Urinary bladder (tissue), 4 donors: ENCODE data around the gene MAD2L1BP. TPM values are rescaled to one million over a fixed set of nuclear protein-coding genes. Genes with fewer than 3 reads are reported as not detected.

ENCODE experiments used
- DNase-seq: peaks from one replicate; pipeline ENCODE4 v3.0.0-alpha.2; 2015; ENCODE audit errors: extremely low spot score
- H3K27ac ChIP-seq: one replicate; pipeline ENCODE4 v1.5.1; 2013; ENCODE audit warnings: low read depth, mild to moderate bottlenecking, moderate library complexity
- H3K36me3 ChIP-seq: one replicate; pipeline ENCODE4 v1.6.1; 2013; ENCODE audit warnings: mild to moderate bottlenecking, moderate library complexity; ENCODE audit not compliant: insufficient read depth
- H3K4me1 ChIP-seq: one replicate; pipeline ENCODE4 v1.6.1; 2013; ENCODE audit warnings: mild to moderate bottlenecking, moderate library complexity; ENCODE audit not compliant: insufficient read depth
- H3K4me3 ChIP-seq: one replicate; pipeline ENCODE4 v1.5.1; 2013; ENCODE audit warnings: low read depth, low read length
- WGBS: extraction: QIAGEN DNeasy Blood & Tissue Kit; methylation state at CpG from one replicate; pipeline ENCODE4 v1.1.7; 2013; 5-methylcytosine and 5-hydroxymethylcytosine counted together
- polyA plus RNA-seq: library from polyadenylated mRNA; stranded (reverse); fragments of 200-250 nt; gene quantifications from one replicate; pipeline ENCODE4 v1.2.3, GENCODE V29; 2013
- total RNA-seq: library from RNA; depleted of rRNA; stranded (reverse); fragments of >200 nt; gene quantifications from one replicate; pipeline ENCODE4 v1.2.3, GENCODE V29; 2014
- donor health status: healthy with polysubstance abuse.
- donor health status: healthy.

MAD2L1BP gene
- total and polyA plus RNA-seq, 2 donors: 16.8 to 25.3 TPM

DNA sequence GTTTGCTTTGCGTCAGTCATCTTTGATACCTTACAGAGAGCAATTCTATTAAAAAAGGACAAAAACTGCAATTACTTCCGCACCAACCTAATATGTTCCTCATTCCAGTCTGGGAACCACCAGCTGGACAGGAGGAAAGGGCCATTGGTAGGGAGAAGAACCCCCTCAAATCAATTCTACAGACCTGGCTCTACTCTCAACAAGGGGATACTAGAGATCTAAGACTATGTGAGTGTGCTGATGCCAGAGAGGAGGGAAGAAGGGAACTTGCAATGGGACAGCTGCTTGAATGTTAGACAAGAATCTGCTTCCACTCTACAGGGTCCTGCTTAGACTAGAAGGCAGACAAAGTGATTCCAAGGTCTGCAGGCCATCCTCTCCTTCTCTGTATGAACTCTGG lies 38.7 kb downstream of the MAD2L1BP start:
- Histone ChIP-seq H3K27ac (no peak overlapping the region), H3K36me3 (no peaks in the 10 kb centered on the region)

DNA sequence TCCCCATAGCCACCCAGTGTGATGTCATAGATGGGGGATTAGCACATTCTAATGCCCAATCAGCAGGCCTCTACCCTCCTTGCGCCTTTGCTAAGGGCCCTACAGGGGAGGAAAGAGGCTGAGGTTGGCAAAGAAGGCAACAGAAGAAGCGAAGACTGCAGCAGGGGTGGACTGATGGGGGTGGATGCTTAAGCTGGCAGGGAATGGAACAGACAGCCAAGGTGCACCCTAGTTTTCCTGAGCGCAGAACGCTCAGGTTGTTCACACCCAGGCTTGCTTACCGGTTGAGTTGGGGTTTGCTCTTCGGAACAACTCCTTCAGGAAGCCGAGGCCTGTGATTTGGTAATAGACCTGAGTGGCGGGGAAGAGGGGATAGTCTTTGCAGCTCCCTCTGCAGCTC lies 39.3 kb downstream of the MAD2L1BP start:
- no peak for DNase-seq
- no peak overlapping the region for H3K4me3 ChIP-seq
- no peaks in the 10 kb centered on the region for H3K4me1 ChIP-seq
- 95% methylated on average over 8 of the region's 8 CpGs for WGBS
- no peak overlapping the region for H3K27ac ChIP-seq
- no peaks in the 10 kb centered on the region for H3K36me3 ChIP-seq

More for the DNA sequence above, 38.7 kb downstream of the MAD2L1BP start:
- 89% methylated on average over 2 of the region's 2 CpGs for WGBS
- Histone ChIP-seq H3K4me1 (no peaks in the 10 kb centered on the region), H3K4me3 (no peak overlapping the region)
- DNase-seq: no peak

DNA sequence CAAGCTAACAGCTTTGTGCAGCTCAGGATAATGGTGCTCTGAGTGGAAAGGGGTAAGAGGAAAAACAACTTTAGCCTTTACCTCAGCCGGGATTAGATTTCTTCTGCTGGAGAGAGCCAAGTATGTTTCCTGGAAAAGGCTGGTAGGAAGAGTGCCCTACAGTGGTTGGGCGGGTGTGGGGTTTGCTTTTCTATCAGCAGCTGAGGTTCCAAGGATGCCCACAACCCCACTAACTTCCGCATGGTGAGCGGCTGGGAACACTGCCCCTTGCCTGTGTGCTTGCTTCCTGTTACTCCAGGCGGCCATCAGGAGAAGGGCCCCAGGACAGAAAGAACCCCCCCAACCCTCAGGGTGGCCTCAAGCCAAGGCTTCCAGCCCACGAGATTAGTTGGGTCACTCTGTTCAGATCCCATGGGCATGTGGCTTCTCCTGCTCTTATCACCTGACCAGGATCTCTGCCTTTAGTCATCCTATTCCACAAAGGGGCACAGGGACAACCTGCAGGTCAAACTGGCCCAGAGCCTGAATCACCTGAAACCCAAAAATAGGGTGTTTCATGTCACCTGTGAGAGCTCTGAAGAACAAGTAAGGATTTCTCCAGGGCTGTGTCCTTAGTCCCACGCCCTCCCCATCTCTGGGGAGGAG lies 41.4 kb downstream of the MAD2L1BP start:
- Histone ChIP-seq H3K36me3 (no peaks in the 10 kb centered on the region), H3K4me1 (no peaks in the 10 kb centered on the region), H3K27ac (no peak overlapping the region), H3K4me3 (no peak overlapping the region)
- 85% methylated on average over 7 of the region's 7 CpGs for WGBS
- no peak for DNase-seq

DNA sequence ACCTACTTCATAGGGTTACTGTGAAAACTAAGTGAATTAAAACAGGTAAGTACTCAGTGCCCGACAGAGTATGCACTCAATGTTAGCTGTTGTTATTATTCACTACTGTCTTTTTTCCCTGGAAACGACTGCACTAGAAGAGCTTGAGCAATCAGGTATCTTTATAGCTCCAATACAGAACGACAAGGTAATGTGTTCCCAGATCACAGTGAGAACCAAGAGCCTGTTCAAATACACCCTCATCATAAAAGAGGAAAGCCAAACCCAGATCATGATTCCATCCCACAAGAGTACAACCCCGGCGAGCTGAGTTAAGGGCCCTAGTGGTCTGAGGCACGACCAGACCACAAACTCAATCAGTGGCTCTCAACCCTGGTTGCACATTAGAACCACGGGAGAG lies 42.1 kb downstream of the MAD2L1BP start:
- no peak for DNase-seq
- Histone ChIP-seq H3K27ac (no peak overlapping the region), H3K4me3 (no peak overlapping the region), H3K36me3 (no peaks in the 10 kb centered on the region), H3K4me1 (no peaks in the 10 kb centered on the region)
- 66% methylated on average over 7 of the region's 7 CpGs for WGBS

DNA sequence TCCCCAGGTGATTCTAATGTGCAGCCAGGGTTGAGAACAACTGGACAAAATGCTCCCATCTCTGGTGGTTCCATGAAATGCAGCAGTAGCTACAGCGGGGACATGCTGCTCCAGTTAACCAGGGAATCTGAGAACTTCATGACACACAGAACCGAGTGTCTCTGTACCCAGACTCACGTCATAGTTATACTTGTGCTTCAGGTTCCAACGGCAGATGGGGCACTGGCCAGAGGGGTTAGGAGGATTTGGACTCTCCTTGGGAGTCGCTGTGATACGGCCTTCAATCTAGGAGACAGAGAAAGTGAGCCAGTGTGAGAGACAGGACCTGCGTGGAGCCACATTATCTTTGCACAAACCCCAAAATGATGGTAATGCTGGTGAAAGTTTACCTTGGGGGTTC lies 42.7 kb downstream of the MAD2L1BP start:
- no peak for DNase-seq
- 81% methylated on average over 7 of the region's 7 CpGs for WGBS
- no peak overlapping the region for H3K27ac ChIP-seq

DNA sequence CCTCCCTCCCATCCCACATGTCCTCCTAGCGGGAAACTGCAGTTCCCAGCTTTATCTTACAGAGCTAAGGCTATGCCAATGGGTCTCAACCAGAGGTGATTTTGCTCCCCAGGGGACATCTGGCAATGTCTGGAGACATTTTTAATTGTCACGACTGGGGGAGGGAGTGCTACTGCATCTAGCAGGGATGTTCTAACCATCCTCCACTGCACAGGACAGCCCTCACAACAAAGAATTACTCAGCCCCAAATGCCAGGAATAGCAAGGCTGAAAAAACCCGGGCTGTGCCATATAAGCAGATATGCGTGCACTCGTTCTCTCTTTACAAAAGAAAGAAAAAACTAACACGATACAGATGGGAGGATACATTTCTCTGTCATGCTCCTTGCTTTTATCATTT lies 43.4 kb downstream of the MAD2L1BP start:
- Histone ChIP-seq H3K4me3 (no peak overlapping the region), H3K27ac (no peak overlapping the region), H3K36me3 (no peaks in the 10 kb centered on the region), H3K4me1 (no peaks in the 10 kb centered on the region)
- 69% methylated on average over 6 of the region's 6 CpGs for WGBS
- no peak for DNase-seq

More for the DNA sequence above, 42.7 kb downstream of the MAD2L1BP start:
- no peaks in the 10 kb centered on the region for H3K36me3 ChIP-seq
- no peak overlapping the region for H3K4me3 ChIP-seq
- H3K4me1 ChIP-seq: no peaks in the 10 kb centered on the region

DNA sequence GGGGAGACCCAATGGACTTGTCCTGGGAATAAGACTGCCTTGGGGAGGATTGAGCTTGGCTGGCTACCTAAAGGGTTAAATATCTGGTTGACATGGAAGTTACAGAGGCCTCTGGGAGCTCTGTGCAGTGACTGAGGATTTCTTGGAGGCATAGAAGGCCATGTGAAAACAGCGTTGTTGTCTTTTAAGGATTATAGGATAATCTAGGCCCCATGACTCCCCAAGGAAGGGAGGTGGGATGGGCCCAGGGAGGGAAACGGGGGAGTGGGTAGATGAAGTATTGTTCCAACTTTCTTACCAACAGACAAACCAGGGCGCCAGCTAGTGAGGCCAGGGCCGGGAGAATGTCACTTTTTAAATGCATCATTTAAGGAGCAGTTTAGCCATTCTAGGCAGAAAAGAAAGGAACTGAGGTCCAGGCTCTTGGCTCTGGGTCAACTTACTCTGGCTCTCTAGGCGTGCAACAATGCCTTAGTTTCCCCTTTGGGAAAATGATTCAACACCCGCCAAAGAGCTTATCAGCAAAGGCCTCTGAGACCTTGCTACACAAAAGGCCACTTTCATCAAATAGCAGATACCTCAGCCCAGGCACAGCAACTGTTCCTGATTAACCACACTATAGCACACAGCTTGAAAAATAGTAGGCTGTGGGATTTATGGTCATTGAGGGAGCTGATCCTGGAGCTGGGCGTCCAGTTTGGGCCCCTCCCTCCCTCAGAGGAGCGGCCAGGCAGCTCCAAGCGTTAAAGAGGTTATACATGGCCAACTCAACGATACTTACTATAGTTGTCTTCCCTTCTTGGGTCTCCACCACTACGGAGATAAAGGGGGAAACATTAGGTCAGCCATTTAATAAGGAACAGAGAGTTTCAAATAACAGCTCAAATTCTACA lies 44.9 kb downstream of the MAD2L1BP start:
- no peaks in the 10 kb centered on the region for H3K4me1 ChIP-seq
- DNase-seq: no peak
- 62% methylated on average over 11 of the region's 11 CpGs for WGBS
- H3K36me3 ChIP-seq: no peaks in the 10 kb centered on the region
- no peak overlapping the region for H3K27ac ChIP-seq
- H3K4me3 ChIP-seq: no peak overlapping the region

DNA sequence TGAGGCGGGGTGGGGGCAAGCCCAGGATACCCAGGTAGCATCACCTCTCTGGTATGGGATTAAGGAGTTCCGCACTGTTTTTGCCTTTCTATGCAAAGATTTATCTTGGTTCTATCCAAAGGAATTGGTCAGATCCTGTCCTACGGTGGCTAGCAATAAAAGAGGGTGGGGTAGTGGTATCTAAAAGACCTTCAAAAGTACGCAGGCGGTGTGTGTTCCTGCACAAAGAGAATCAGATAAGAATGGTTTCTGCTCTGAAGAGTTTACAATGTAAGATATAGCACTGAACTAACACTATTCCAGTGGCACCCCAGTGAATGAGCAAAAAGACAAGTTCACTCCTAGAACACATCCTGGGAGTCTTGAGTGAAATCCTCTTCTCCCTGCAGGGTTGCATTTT lies 45.7 kb downstream of the MAD2L1BP start:
- no peaks in the 10 kb centered on the region for H3K36me3 ChIP-seq
- DNase-seq: no peak
- no peak overlapping the region for H3K27ac ChIP-seq
- 83% methylated on average over 5 of the region's 5 CpGs for WGBS
- H3K4me3 ChIP-seq: no peak overlapping the region
- no peaks in the 10 kb centered on the region for H3K4me1 ChIP-seq

DNA sequence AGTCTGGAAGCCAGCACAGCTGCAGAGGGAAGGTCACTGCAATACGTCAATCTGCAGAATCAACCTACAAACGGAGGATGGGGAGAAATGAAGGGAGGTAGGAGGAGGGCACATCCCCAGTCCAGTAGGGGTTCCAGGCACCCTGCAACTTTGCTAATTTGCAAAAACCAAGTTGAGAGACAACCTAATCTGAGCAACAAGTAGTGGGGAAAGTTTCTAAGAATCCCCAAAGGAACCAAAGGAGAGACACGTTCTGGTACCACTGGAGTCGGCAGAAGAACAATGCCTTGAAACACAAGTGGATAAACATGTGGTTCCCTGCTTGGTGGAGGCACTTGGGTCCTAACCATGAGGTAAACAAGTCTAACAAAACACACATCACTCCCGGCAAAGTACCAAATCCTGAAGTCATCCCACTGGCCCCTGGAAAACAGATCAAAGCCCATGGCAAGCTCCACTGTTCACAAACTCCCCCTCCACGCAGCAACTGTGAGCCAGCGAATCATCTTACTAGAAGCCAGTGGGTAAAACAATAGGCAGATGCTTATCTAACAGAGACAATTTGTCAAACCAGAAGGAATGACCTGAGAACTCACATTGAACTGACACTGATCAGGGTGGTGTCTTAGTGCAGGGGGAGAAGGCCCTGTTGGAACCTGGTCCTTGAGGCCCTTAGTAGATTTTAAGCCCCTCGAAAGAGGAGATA lies 47.2 kb downstream of the MAD2L1BP start:
- Histone ChIP-seq H3K27ac (peak overlapping the region; percentile 7), H3K36me3 (no peaks in the 10 kb centered on the region), H3K4me1 (no peaks in the 10 kb centered on the region), H3K4me3 (no peak overlapping the region)
- 54% methylated on average over 8 of the region's 8 CpGs for WGBS
- DNase-seq: no peak

DNA sequence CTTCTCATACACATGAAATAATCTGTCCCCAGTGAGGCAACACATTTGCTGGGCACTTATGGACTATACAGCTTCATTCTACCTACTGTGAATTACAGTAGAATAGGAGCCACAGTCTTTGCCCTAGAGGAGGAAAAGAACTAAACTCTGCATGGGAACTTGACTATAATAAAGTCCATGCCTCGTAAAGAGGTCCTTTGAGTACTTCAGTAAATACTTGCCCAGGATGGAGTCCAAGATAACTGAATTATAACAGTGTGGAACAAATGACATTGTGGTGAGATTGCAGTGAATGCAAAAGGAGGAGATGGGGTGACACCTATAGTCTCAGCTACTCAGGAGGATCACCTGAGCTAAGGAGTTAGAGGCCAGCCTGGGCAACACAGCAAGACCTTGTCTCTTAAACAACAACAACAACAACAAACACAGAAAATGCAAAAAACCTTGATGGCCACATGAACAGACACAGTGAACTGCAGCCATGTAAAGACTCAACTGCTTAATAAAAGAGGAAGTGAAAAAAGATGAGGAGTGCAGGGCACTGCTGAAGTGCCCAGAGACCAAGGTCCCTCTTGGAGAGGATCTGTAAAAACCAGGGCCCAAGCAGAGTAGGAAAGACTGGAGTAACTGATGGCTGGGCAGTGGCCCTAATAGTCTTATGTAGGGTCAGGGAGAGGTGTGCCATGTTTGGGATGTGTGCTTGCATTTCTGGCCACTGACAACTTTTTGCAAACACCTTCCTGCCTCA lies 48.2 kb downstream of the MAD2L1BP start:
- 58% methylated on average over 1 of the region's 1 CpG for WGBS
- Histone ChIP-seq H3K36me3 (no peaks in the 10 kb centered on the region), H3K4me1 (no peaks in the 10 kb centered on the region), H3K4me3 (no peak overlapping the region), H3K27ac (no peak overlapping the region)
- no peak for DNase-seq

DNA sequence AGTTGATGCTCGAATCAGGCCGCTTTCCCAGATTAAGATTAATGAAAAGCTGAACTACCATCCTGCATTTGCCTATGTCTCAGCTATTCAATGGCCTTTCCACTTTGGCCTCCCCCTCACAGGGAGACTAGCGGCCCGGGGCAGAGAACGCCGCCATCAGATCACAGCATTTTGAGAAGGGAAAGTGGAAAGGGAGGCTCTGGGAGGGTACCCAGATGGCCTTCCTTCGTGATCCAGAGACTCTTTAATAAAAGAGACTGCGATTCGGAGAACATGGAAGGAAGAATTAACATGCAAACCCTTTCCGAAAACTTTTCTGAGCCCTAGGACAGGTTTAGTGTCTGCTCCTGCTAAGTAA lies 51.4 kb downstream of the MAD2L1BP start:
- Histone ChIP-seq H3K4me3 (peak overlapping the region; percentile 91), H3K4me1 (no peaks in the 10 kb centered on the region), H3K27ac (peak overlapping the region; percentile 78), H3K36me3 (no peaks in the 10 kb centered on the region)
- no peak for DNase-seq
- 5% methylated on average over 10 of the region's 10 CpGs for WGBS

DNA sequence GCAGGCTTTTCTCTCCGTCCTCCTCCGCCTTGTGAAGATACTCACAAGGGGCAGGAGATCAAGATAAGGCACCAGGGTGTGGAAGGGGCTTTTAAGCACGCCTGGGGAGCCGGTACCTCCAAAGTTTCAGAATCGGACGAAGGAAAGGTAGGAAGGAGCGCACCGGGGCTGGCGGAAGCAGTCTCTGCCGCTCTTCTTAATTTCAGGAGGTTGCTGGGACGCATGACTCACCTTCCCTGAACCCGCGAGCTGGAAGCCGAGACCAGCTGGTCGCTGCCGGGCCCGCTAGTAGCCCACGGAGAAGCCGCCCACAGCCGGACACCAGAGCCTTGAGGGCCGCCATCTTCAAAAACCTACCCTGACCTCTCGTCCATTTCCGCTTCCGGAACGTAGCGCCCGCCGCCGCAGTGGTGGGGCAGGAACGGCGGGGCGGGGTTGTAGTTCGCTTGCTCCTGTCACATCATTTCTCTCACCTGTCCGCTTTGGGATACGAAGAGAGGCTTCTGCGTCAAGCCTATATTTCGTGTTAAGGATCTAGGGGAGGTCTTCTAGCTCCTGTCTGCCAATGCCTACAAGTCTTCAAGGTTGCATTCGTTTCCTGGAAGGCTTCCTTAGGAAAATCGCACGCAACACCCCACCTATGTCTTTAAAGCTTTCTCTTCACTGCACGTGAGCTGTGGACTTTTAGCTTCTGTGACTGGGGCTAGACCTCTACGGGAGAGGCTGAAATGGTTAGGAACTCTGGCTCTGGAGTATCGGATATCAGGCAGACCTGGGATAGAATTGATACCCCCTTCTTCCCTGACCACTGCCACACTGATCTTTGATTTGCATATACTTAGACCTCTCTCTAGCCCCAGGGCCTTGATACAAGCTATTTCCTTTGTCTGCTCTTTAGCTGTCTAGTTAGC lies 52.1 kb downstream of the MAD2L1BP start, which contains the start of gene MRPS18A:
TSS of gene MRPS18A (minus strand) at position 355 of the 911 bp plus-strand sequence. CDS start at position 343, 12 bp downstream.
- Histone ChIP-seq H3K27ac (peak within 1 kb of the TSS; percentile 78), H3K36me3 (no peaks in the 10 kb centered on the region), H3K4me3 (peak within 1 kb of the TSS; percentile 91), H3K4me1 (no peaks in the 10 kb centered on the region)
- no peak for DNase-seq
- WGBS: 6% methylated on average over 43 of the region's 43 CpGs
